ENCODE data around the gene PIP5KL1.

PIP5KL1 gene

DNA sequence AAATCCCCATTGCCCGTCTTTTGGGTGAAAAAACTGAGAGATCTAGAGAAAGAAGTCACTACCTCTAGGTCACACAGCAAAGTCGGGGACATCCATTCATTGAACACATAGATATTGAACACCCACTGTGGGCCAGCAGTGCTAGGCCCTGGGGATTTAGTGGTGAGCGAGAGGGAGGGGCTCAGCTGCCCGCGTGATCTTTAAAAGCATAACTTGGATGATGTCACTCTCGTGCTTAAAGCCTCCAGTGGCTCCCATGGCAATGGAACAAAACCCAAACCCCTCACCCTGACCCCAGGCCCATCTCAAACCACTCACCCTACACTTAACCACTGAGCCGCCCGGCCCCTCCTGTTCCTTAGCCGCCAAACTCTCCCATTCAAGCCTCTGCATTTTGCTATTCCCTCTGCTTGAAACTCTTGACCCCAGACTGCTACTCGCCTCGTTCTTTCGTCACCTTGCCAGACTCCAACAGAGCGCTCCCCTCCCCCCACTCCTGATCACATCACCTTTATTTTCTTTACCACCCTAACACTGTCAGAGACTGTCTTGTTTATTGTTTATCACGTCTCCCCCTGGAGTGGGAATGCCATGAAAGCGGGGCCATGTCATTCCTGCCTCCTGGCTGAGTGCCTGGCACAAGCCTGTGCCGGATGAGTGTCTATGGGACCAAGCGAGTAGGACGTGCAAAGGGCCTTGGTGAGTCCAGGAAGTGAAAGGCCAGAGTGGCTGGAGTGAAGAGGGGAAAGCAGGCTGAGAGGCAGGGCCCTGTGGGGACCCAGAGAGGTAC is 710 bp upstream of the PIP5KL1 start:
- DNase-seq (ENCODE audit: low spot score), result no peak

DNA sequence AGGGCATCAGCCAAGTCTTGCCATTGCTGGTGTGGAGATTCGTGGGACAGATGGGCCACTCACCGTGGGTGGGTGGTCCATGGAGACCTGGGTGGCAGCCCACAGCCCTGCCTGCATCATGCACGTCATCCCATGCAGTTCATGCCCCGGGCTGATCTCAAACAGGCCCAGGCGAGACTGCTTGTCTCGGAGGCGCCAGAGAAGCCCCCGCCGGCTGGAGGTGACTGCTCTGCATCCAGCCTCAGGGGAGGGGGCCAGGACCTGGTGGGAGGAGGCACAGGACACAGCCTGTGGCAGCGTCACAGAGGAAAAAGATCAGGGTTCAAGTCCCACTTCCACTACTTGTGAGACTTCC is 975 bp downstream of the PIP5KL1 start:
- DNase-seq (ENCODE audit: low spot score), result no peak

DNA sequence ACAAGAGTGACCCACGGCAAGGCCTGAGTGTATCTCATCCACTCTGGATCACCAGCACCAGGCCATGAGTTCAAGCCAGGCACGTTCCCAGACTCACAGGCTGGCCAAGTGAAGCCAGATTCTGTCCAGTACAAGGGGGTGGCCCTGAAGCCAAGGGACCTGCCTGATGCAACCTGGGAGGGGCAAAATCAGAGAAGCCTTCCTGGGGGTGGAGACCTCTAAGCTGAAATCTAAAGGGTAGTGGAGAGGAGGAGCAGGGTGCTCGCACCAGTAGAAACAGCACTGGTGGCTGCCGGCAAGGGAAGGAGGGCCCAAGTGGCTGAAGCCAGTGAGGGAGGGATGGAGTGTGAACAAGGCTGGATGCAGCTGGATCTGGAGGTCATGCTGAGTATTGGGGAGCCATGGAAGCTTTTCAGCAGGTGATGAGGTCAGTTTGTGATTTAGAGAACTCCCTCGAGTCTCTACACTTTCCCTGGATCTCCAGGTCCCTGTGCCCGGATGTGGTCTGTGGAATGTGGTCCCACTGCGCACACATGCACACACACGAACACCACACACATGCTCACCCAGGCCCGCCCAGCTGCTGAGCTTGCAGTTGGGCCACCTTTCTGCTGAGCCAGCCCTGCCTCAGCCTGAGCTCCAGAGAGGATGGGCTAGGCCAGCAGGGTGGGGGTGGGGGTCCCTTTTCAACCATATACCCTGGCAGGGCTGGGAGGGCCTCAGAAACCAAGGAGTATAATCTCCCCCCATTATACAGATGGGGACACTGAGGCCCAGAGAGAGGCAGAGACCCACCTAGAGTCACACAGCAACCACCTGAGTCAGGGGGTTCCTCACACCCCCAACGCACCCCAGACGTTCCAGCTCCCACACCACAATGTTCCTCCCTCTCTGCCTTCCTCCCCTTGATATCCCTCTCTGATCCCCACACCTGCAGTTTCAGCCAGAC is 1.6 kb downstream of the PIP5KL1 start:
- DNase-seq (ENCODE audit: low spot score), result no peak

DNA sequence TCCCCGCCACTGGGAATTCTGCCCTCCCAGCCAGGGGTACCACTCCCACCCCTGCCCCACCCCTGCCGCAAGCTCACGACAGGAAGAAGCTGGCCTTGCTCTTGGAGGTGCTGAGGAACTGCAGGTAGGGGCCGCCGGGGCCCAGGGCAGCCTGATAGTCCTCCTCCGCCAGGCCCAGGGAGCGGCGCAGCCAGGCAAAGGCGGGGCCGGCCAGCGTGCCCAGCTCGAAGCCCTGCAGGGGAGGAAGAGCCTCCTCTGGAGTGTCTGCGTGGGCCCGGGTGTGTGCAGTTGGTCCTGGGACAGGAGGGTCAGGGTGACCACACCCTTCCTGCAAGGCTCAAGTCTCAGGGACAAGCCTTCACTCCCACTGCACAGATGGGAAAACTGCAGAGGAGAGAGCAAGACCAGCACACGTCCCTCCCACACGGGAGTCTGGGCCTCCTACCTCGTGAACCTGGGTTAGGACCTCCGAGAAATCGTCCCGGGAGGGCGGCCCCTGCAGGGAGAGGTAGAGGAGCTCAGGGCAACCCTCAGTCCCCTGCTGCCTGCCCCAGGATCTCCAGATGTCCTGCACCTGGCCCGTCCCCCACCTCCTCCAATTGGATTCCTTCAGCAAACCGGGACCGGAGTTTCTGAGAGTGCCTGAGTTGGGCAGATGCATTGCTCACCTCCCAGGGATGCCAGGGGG is 2.4 kb downstream of the PIP5KL1 start:
- no peak for DNase-seq (ENCODE audit: low spot score)

DNA sequence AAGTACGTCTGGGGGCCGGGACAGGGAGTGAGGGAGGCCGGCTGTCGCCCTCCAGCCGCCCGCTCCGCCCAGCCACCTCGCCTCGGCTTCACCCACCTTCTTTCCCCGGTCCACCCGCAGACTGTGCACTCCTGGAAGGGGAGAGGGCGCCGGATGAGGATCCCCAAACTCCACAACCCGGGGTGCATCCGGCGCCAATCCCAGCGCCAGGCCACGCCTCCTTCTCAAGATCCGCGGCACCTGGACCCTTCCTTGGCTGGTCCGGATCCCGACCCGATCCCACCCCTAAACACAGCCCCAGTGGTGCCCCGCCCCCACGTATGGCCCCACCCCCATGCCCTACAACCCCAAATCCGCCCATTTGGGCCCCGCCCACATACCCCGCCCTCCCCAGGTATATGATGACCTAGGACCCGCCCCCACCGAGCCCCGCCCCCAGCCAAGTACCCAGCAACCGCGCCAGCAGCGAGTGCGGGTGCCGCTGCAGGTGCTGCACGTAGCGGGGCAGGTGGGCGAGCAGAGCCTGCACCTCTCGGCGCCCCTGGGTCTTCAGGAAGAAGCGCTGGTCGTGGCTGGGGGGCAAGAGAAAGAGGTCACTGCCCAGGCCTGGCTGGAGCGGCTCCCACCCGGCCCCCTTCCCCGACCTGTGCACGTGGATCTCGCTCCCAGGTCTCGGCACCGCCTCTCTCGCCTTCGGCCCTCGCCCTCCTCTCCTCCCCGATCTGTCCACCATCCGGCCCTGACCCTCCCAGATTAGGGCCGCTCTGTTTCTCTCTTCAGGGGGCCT is 3.2 kb downstream of the PIP5KL1 start:
- DNase-seq (ENCODE audit: low spot score), result no peak

DNA sequence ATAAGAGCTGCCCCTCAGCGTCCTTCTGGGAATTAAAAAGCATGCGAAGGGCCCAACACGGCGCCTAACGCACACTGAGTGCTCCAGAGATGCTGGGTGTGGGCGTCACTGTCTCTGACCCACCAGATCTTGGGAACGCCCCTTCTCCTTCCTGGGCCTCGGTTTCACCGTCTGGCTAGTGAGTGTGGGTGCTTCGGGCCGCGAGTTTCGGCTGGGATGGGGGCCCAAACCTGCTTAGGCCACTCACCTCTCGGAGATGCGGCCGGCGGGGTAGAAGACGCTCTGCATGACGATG is 3.7 kb downstream of the PIP5KL1 start:
- no peak for DNase-seq (ENCODE audit: low spot score)

DNA sequence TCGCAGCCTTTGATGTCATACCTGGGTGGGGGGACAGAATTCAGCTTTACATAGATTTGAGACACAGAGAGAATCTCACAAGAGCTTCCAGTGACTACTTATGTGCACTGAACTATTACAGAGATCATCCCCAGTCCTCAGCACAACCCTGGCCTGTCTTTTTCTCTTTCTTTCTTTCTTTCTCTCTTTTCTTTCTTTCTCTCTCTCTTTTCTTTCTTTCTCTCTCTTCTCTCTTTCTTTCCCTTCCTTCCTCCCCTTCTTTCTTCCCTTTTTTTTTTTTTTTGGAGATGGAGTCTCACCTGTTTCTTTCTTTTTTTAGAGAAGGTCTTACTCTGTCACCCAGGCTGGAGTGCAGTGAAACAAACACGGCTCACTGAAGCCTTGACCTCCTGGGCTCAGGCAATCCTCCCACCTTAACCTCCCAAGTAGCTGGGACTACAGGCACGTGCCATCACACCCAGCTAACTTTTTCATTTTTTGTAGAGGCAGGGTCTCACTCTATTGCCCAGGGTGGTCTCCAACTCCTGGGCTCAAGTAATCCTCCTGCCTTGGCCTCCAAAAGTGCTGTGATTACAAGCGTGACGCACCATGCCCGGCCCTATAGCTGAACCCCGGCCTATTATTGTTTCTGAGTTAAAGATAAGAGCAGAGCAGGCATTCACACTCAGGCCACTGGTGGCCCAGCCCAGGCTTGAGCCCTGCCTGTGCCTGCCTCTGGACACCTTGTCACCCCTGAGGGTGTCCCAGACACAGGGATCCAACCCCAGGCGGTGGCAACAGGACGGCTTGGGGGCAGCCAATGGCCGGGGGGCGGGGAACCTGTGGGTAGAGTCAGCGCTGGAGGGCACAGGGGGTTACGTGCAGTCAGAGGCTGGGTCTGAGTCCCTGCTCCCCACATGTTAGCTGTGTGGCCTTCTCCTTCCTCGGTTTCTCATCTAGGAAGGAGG is 4.3 kb downstream of the PIP5KL1 start:
- no peak for DNase-seq (ENCODE audit: low spot score)

DNA sequence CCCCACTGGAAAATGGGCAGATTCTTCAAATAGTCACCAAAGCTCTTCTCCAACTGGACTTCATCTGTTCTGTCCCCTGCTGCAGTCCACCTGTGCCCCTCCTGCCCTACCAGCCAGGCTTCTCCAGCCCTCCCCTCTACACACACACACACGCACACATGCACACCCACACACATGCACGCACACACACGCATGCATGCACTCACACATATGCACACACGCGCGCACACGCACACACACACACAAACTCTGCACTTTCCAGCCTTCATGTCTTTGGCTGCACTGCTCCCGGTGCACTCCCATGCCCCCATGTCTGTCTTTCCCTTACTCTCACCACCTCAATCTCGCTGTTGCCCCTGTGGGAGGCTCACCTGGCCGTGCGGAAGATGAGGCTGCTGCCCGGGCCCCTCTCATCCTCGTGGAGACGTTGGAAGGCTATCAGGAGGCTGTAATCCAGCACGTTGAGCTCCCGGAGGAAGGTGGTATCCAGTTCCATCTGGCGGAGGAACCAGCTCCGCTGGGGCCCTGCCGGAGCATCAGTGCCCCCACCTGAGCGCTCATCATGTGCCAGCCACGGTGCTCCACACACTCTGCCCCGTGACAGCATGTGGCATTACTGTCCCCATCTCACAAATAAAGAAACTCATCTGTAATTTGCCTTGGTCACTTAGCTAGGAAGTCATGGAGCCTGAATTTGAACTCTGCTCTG is 5.7 kb downstream of the PIP5KL1 start:
- DNase-seq (ENCODE audit: low spot score), result no peak

DNA sequence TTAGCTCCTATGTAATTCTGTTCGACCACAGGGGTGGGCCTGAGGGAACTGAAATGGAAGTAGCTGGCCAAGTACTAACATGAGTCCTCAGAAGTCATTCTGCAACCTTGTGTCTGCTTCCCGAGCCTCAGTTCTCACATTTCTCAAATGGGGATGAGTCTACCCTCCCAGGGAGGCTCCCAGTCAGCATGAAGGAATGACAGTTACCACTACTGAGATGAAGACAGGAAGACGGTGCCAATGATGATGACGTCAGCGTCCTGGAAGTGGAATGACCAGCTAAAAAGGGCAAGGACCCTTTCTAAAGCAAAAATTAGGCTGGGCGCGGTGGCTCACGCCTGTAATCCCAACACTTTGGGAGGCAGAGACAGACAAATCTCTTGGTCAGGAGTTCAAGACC is 6.8 kb downstream of the PIP5KL1 start:
- DNase-seq (ENCODE audit: low spot score), result no peak

DNA sequence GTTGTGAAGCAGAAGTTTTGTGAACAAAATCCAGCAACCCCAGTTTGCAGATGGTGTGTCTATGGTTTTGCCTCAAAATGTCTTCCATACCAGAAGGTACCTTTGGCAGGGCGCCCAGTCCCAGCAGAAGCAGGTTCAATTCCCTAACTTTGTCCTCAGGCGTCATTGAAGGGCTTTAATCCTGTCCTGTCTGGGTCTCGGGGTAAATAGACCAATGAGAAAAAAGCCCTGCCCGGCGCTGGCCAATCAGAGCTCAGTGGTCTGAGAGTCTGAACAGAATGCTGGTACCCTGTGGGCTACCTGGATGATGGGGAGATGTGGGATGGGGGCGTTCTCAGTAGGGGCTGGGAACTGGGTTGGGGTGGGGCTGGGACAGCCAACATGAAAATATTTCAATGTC is 7.5 kb downstream of the PIP5KL1 start:
- DNase-seq (ENCODE audit: low spot score), result no peak

DNA sequence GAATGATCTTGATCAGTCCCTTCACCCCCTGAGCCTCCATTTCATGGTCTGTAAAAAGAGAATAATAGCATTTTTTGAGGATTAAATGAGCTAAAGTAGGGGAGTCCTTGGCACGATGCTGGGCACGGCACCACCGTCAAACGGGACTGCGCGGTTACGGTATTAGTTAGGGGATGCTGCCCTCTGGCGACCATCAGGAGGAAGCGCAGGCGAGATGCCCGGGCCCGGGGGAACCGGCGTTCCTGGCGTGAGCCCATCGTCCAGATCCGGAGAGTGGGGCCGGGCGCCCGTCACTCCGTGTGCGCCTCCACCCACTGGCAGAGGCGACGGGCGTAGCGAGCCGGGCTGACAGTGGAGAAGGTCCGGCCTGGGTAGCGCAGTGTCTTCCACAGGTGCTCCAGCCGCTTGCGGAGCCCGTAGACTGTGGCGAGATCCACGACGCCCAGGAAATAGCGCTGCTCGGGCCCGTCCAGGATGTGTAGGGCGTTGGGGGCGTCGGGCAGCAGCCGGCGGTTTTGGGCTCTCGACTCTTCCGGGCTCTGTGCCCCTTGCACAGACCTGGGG is 8.9 kb downstream of the PIP5KL1 start:
- no peak for DNase-seq (ENCODE audit: low spot score)

DNA sequence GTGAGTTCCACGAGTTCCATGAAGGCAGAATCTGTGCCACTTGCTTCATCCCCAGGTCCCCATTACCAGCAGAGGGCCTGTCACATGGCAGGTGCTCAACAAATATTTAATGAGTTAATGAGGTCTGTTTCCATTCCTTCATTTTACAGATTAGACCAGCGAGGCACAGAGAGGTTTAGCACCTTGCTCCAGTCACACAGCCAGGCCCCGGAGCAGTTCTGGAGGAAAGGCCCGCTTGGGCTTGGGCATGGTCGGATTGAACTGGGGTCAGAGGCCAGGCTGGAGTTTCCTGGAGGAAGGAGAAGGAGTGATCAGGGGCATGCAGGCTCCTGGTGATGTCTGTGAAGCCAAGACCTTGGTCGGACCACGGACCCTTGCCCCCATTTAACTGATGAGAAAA is 9.8 kb downstream of the PIP5KL1 start:
- no peak for DNase-seq (ENCODE audit: low spot score)

DNA sequence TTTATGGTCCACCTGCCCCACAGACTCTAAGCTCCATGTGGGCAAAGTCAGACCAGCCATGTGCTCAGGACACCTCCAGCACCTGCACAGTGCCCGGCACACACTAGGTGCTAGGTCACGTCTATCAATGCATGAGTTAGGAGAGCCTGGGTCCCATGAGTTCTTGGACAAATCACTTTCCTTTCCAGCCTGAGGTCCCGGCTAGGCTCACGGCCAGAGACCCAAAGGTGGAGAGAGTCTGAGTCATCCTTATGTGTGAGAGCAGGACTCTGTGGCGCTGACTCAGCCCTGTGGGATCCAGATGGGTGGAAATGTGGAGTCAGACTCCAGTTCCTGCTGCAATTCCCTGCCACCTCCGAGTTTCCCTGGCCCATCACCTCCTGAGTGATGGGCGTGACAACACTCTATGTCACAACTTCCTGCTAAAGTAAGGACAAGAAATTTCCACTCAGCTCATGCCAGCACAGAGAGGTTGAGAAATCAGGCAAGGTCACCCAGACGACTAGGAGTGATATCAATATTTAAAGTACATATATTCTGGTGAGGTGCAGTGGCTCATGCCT is 11.2 kb downstream of the PIP5KL1 start:
- DNase-seq (ENCODE audit: low spot score), result no peak

DNA sequence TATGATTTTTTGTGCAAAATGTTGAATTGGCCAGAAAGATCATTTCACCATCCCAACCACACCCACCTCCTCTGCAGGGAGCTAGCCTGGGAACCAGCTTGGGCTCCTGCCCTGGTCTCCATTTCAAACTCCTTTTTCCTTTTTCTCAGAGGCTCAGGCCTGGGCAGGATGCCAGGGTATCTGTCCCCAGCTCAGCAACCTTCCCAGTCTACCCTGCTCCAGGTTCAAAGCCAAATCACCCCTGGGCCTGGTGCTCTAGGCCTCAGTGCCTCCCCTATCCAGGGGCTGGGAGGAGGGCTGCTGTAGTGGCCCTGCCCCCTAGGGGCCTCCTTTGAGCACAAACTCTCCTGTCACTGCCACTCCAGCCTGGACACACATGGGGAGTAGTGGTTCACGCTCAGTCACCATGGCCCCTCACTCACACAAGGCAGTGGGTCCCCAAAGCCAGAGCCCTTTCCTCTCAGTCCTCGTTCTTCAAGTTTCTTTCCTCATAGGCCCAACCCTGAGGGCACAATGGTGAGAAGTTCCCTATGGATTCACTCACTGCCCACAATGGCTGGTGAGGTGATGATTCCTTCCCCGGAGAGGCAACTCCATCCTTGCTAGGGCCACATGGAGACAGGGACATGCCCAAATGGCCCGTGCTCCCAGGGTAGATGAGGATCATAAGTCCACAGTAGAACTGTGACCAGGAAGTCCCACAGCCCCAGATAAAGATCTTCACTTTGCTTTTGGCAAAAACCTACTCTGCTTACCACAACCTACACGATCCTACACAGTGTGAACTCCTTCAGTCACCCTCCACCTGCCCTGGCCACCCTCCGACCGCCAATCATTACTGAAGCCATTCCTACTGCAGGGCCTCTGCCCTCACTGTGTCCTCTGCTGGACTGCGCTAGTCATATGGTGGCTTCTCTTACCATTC is 12.1 kb downstream of the PIP5KL1 start:
- DNase-seq (ENCODE audit: low spot score), result no peak

DNA sequence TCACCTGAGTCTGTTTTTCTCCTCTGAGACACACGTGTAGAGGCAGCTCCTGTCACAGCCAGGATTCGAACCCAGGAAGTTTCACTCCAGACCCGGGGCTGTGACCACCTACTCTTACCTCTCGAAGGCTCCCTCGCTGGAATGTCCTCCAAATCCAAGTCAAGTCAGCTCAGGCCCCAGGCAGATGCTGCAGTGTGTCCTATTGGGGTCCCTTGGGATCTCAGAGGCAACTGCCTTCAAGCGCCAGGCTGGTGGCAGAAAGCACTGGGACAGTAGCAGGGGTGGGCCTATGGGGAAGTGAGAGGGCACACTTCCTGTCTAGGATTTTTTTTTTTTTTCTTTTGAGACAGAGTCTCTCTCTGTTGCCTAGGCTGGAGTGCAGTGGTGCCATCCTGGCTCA is 13.0 kb downstream of the PIP5KL1 start:
- DNase-seq (ENCODE audit: low spot score), result no peak

DNA sequence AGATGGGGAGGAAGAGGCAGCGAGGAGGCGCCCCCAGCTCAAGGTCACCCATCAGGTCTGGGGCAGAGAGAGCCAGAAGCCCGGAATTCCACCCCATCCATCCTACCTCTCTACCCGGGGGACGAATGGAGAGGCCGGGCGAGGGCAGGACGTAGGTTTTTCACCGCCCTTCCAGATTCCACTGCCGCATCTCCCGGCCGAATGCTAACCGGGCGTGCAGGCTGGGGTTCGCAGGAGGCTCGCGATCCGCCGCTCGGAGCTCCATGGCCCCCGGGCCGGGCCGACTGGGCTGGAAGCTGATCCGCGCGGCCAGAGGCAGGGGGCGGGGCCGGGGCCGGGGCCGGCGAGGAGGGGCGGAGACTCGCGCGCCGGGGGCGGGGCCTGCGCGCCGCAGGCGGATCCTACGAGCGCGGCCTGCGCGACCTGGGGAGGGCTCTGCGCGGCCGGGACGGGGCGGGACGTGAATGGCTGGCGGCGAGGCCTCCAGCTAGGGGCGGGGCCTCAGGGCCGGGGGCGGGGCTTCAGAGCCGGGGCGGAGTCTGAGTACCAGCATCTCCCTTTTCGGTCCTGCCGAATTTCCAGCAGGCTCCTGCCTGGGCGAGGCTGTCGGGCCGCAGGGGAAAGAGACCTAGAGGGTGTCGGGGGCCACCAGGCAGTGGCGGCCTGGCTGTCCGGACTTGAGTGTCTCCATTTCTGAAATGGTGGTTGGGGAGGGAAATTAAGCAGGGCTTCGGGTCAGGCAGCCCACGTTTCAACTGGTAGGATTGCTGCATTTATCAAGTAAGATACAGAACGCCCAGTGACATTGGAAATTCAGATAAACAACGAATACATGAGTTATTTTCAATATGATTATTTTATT is 13.6 kb downstream of the PIP5KL1 start, which contains the start of gene ST6GALNAC4:
Gene ST6GALNAC4, minus strand, starts transcription at position 322 of the 862 bp plus-strand sequence. CDS start 622 bp downstream, outside the sequence.
- DNase-seq (ENCODE audit: low spot score), result peak; percentile 83

Data from SK-N-DZ (cell line).